ENCODE results near the gene ADGRF1. TPM values are rescaled to one million over a fixed set of nuclear protein-coding genes. Genes with fewer than 3 reads are reported as not detected.

ADGRF1 gene
- total RNA-seq, 4 donors from 2014 or later: 0.13 to 1.0 (median 0.17) TPM; not detected in 1

DNA sequence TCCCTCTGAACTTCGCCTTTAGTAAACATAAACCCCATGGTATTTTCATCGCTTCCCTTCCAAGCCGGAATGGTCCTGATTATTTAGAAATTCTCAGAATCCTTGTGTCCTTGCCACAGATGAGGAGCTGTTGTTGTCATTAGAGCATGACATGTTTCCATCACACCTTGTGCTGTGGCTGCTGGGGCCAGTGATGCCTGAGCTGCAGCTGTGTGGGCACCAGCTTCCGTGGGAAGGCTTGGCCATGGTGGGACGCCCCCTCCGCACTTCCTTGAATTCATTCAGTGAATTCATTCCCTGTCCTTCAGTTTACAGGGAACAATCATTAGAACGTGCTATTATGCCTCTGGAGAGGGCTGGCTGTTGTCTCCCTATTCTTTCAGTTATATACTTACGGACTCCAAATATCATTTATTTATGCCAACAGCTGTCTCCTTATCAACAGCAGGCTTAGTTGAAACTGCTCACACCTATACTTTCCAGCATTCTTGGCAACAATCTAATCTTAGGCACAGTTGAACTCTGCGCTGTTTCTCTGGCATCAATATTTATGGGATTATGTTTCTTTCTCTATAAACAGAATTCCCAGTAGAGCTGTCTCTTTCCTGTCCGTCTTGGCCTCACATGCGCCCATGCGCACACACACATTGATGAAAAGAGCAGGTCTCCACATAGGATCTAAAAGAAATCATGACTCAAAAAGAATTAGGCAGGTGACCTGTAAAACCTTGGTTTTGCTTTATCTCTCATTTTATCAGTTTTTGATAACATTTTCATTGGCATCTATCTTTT, 9.0 kb downstream of the ADGRF1 start:
- TF ChIP-seq, protein P1, sequence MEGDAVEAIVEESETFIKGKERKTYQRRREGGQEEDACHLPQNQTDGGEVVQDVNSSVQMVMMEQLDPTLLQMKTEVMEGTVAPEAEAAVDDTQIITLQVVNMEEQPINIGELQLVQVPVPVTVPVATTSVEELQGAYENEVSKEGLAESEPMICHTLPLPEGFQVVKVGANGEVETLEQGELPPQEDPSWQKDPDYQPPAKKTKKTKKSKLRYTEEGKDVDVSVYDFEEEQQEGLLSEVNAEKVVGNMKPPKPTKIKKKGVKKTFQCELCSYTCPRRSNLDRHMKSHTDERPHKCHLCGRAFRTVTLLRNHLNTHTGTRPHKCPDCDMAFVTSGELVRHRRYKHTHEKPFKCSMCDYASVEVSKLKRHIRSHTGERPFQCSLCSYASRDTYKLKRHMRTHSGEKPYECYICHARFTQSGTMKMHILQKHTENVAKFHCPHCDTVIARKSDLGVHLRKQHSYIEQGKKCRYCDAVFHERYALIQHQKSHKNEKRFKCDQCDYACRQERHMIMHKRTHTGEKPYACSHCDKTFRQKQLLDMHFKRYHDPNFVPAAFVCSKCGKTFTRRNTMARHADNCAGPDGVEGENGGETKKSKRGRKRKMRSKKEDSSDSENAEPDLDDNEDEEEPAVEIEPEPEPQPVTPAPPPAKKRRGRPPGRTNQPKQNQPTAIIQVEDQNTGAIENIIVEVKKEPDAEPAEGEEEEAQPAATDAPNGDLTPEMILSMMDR (IDR thresholded peaks at IDR 0.05): no peak
- TF ChIP-seq POLR2A (IDR thresholded peaks at IDR 0.05): no peak
- H3K4me3 ChIP-seq (ENCODE audit: low read depth, poor library complexity, severe bottlenecking): no peak overlapping the region
- WGBS, 2 donors: 63 to 64% methylated on average over 12 of the region's 12 CpGs
- DNase-seq (ENCODE audit: low spot score in 2 of 2): no peak
- intact Hi-C loops (cut with DNase I; ENCODE audit: low total_unique reads): no loop called here

DNA sequence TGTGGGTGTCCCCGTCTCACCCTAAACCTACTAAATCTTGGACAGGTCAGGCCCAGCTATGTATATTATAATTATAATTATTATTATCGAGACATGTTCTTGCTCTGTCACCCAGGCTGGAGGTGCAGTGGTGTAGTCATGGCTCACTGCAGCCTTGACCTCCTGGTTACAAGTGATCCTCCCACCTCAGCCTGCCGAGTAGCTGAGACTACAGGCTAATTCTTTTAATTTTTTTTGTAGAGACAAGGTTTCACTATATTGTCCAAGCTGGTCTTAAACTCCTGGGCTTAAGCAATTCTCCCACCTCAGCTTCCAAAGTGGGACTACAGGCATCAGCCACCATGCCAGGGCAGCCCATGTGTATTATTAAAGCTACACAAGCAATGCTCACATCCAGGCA, 10.5 kb downstream of the ADGRF1 start:
- DNase-seq (ENCODE audit: low spot score in 2 of 2): no peak
- WGBS, 2 donors: 92 to 97% methylated on average over 3 of the region's 3 CpGs
- H3K4me3 ChIP-seq (ENCODE audit: low read depth, poor library complexity, severe bottlenecking): no peak overlapping the region
- TF ChIP-seq, protein P1 (IDR thresholded peaks at IDR 0.05): no peak
- TF ChIP-seq POLR2A (IDR thresholded peaks at IDR 0.05): no peak
- intact Hi-C loops (cut with DNase I; ENCODE audit: low total_unique reads): no loop called here

DNA sequence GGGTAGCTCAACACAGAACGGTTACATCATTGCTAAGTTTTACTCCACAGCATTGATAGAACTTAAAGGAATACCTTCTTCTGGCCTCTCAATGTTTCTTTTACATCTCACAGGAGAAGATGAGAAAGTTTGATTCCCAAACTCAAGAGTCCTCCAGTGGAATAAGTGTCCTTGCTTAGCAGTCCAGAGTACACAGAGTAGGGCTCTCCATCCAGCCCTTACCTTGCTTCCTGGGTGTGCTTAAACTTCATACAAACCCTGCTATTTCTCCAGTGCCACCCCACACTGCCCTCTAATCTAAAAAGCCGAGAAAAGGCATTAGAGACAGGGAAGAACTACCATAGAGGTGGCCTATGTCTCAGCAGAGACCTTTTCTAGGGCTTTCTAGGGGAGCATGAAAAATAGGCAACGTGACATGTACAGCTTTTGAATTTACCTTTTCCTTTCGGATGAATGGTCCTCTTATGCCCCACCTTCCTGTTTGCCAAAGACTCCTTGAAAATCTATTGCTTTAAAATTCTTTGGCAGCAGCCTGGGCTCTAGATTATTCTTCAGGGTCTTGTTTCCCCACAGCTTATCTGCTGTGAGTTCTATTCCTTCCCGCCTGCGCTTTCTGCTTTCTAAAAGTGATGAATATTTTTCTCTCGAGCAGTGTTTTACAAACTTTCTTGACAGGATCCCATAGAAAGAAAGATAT, 12.1 kb downstream of the ADGRF1 start:
- H3K4me3 ChIP-seq (ENCODE audit: low read depth, poor library complexity, severe bottlenecking): no peak overlapping the region
- DNase-seq (ENCODE audit: low spot score in 2 of 2): no peak
- no peak for TF ChIP-seq POLR2A (IDR thresholded peaks at IDR 0.05)
- intact Hi-C loops (cut with DNase I; ENCODE audit: low total_unique reads): no loop called here
- WGBS, 2 donors: 92 to 95% methylated on average over 7 of the region's 7 CpGs

DNA sequence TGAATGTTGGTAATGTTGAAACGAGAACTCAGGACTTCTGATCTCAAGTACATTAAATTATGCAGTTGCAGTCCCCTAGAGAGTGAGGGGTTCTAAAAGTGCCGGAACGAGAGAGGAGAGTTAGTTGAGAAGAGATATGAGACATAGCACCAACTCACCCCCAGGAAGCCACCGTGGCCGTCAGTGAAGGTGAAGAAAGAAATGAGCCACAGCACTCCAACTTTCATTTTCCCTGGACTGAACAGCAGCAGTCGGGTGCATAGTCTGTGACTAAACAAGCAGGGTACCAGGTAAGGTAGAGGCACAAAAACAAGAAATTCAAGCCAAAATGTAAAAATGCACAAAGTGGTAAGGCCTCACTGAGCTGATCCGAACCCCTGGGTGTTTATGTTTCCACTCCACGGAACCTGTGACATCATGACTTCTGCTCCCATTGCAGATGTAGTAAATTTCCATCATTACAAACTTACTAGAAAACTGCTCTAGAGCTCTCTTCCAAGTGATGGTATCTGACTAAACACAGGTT, 13.2 kb downstream of the ADGRF1 start:
- DNase-seq (ENCODE audit: low spot score in 2 of 2): no peak
- no peak overlapping the region for H3K4me3 ChIP-seq (ENCODE audit: low read depth, poor library complexity, severe bottlenecking)
- TF ChIP-seq POLR2A (IDR thresholded peaks at IDR 0.05): no peak
- TF ChIP-seq, protein P1 (IDR thresholded peaks at IDR 0.05): no peak
- 85 to 86% methylated on average over 8 of the region's 8 CpGs for WGBS, 2 donors
- intact Hi-C loops (cut with DNase I; ENCODE audit: low total_unique reads): no loop called here

DNA sequence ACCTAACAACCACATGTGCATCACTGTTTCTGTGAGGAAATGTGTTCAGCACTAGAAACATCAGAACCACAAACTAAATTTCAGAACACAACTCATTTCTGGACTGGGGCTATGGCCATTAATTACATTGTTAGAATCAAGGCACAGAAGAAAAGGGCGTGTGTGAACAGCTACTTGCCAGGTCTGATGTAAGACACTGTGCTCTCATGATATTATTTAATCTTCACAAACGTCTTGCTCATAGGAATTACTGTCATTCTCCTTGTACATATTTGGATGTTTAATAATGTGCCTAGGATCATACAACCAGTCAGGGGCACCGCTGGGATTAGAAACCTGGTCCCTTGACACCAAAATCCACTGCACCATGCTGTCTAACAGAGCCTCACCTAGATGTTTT, 14.8 kb downstream of the ADGRF1 start:
- intact Hi-C loops (cut with DNase I; ENCODE audit: low total_unique reads): no loop called here
- 51 to 54% methylated on average over 3 of the region's 3 CpGs for WGBS, 2 donors
- TF ChIP-seq POLR2A (IDR thresholded peaks at IDR 0.05): no peak
- TF ChIP-seq, protein P1 (IDR thresholded peaks at IDR 0.05): no peak

DNA sequence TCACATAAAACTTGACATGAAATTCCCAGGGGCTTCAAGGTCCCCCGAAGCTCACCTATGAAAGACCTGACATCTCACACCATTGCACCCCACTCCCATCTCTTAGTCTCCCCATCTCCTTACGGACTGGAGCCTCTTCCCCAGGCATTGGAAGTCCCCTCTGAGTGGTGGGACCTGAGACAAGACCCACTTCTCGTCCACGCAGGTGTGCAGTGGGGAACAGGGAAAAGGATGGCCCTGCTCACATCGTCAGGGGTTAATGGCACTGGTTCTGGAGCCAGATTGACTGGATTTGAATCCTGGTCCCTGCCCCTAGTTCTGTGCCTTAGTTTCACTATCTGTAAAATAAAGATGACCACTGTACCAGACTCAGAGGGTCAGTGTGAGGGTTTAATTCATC, 15.5 kb downstream of the ADGRF1 start:
- TF ChIP-seq POLR2A (IDR thresholded peaks at IDR 0.05): no peak
- TF ChIP-seq, protein P1 (IDR thresholded peaks at IDR 0.05): no peak
- no peak overlapping the region for H3K4me3 ChIP-seq (ENCODE audit: low read depth, poor library complexity, severe bottlenecking)
- 88 to 94% methylated on average over 5 of the region's 5 CpGs for WGBS, 2 donors
- intact Hi-C loops (cut with DNase I; ENCODE audit: low total_unique reads): no loop called here
- DNase-seq (ENCODE audit: low spot score in 2 of 2): no peak

More for the DNA sequence above, 14.8 kb downstream of the ADGRF1 start:
- no peak overlapping the region for H3K4me3 ChIP-seq (ENCODE audit: low read depth, poor library complexity, severe bottlenecking)
- DNase-seq (ENCODE audit: low spot score in 2 of 2): no peak

All from lower leg skin (tissue), 4 donors.